ENCODE data around the gene NABP1. TPM values are rescaled to one million over a fixed set of nuclear protein-coding genes. Genes with fewer than 3 reads are reported as not detected.

NABP1 gene
- total RNA-seq, 1 experiment from 2014 or later: 1.9 TPM

DNA sequence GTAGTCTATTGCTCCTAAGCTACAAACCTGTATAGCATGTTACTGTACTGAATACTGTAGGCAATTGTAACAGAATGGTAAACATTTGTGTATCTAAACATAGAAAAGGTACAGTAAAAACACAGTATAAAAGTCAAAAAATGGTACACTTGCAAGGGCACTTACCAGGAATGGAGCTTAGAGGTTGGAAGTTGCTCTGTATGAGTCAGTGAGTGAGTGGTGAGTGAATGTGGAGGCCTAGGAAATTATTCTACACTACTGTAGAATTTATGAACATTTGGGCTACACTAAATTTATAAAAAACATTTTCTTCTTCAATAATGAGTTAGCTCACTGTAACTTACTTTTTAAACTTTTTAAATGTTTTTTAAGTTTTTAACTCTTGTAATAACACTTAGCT is 19.0 kb downstream of the NABP1 start:
- in situ Hi-C loops (cut with HindIII; ENCODE audit: low sequenced_read_pairs): no loop called here
- no peak for DNase-seq (ENCODE audit: low spot score)

DNA sequence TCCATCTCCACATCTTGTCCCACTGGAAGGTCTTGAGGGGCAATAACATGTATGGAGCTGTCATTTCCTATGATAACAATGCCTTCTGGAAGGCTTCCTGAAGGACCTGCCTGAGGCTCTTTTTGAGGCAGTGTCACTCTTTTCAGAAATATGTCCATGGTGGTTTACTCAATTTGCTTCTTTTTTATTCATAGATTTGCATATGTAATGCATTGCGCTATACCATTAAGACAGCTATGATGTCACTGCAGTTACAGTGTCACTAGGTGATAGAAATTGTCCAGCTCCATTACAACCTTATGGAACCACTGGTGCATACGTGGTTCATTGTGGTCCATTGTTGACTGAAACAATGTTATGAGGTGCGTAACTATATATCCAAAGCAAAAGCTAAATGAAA is 19.9 kb downstream of the NABP1 start:
- in situ Hi-C loops (cut with HindIII; ENCODE audit: low sequenced_read_pairs): no loop called here
- no peak for DNase-seq (ENCODE audit: low spot score)

DNA sequence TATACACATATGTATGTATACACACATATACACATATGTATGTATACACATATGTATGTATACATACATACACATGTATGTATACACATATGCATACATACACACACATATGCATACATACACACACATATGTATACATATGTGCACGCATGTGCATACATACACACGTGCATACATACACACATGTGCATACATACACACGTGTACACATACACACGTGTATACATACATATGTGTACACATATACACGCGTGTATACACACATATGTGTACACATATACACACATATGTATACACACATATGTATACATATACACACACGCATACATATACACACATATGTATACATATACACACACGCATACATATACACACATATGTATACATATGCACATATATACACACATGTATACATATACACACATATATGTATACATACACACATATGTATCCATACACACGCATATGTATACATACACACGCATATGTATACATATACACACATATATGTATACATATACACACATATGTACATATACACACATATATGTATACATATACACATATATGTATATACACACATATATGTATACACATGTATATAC is 21.5 kb downstream of the NABP1 start:
- DNase-seq (ENCODE audit: low spot score): no peak
- in situ Hi-C loops (cut with HindIII; ENCODE audit: low sequenced_read_pairs): no loop called here

GRCh38 chr2:191701029-191701428 is 23.1 kb downstream of the NABP1 start:
- in situ Hi-C loops (cut with HindIII; ENCODE audit: low sequenced_read_pairs): no loop called here
- no peak for DNase-seq (ENCODE audit: low spot score)

- DNase-seq (ENCODE audit: low spot score): no peak
- in situ Hi-C loops (cut with HindIII; ENCODE audit: low sequenced_read_pairs): no loop called here
Observed at GRCh38 chr2:191701696-191702095, 23.8 kb downstream of the NABP1 start.

DNA sequence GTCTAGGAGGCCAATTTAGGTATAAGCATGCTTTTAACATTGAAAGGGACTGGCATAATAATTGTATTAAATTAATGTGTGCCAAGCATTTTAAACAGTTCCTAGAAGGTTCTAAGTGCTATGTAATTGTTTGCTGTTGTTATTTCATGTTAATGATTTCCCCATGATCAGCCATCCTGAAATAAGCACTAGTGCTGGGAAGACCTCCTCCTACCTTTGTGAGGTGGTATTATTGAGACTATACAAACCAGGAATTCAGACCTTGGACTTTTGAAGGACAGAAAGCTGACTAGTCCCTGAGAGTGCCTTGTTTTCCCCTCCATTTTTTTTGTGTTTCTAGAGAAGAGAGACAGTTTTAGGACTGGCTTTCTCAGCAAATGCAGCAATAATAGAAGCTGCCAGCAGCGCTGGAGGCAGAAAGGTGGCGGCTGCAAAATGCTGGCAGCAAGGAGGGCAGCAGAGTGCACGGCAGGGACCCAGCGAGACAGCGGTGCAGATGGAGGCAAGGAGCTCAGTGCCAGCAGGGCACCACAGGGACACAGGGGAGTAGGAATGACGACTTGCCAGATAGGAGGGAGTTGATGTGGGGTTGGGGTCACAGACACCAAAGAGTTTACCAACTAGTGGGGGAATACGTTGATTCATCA is 25.3 kb downstream of the NABP1 start:
- DNase-seq (ENCODE audit: low spot score): no peak
- in situ Hi-C loops (cut with HindIII; ENCODE audit: low sequenced_read_pairs): no loop called here

- no peak for DNase-seq (ENCODE audit: low spot score)
- in situ Hi-C loops (cut with HindIII; ENCODE audit: low sequenced_read_pairs): no loop called here
Observed at GRCh38 chr2:191705084-191705483, 27.1 kb downstream of the NABP1 start.

- no peak for DNase-seq (ENCODE audit: low spot score)
- in situ Hi-C loops (cut with HindIII; ENCODE audit: low sequenced_read_pairs): no loop called here
Observed at GRCh38 chr2:191705701-191706100, 27.8 kb downstream of the NABP1 start.

- no peak for DNase-seq (ENCODE audit: low spot score)
- in situ Hi-C loops (cut with HindIII; ENCODE audit: low sequenced_read_pairs): no loop called here
Observed at GRCh38 chr2:191706791-191707190, 28.9 kb downstream of the NABP1 start.

- in situ Hi-C loops (cut with HindIII; ENCODE audit: low sequenced_read_pairs): no loop called here
Observed at GRCh38 chr2:191707542-191707941, 29.6 kb downstream of the NABP1 start.

GRCh38 chr2:191710411-191710900 is 32.5 kb downstream of the NABP1 start:
- in situ Hi-C loops (cut with HindIII; ENCODE audit: low sequenced_read_pairs): no loop called here
- no peak for DNase-seq (ENCODE audit: low spot score)

More at GRCh38 chr2:191707542-191707941, 29.6 kb downstream of the NABP1 start:
- no peak for DNase-seq (ENCODE audit: low spot score)

GRCh38 chr2:191711621-191712020 is 33.7 kb downstream of the NABP1 start:
- in situ Hi-C loops (cut with HindIII; ENCODE audit: low sequenced_read_pairs): no loop called here
- DNase-seq (ENCODE audit: low spot score): no peak

DNA sequence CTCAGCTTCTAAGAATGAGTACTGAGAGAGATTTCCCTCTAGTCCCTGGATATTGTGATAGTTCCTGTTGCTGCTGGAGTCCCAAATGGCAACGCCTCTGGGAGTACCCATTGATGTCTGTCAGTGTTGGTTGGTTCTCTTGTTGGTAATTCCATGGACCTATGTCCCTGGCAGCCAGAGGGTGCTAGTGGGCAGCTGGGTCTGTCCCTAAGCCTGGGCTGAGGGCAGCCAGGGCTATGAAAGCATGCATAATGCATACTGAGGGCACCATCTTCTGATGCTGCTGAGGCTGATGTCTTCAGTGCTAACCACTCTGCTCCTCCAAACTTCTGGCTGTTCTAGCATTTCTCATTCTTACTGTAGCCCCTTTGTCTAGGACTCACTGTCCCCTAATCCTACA is 35.9 kb downstream of the NABP1 start:
- in situ Hi-C loops (cut with HindIII; ENCODE audit: low sequenced_read_pairs): no loop called here
- DNase-seq (ENCODE audit: low spot score): no peak

GRCh38 chr2:191714925-191715324 is 37.0 kb downstream of the NABP1 start:
- no peak for DNase-seq (ENCODE audit: low spot score)
- in situ Hi-C loops (cut with HindIII; ENCODE audit: low sequenced_read_pairs): no loop called here

GRCh38 chr2:191715471-191715870 is 37.5 kb downstream of the NABP1 start:
- no peak for DNase-seq (ENCODE audit: low spot score)

GRCh38 chr2:191719261-191719660 is 41.3 kb downstream of the NABP1 start:
- DNase-seq (ENCODE audit: low spot score): no peak
- in situ Hi-C loops (cut with HindIII; ENCODE audit: low sequenced_read_pairs): no loop called here

More at GRCh38 chr2:191715471-191715870, 37.5 kb downstream of the NABP1 start:
- in situ Hi-C loops (cut with HindIII; ENCODE audit: low sequenced_read_pairs): no loop called here

- in situ Hi-C loops (cut with HindIII; ENCODE audit: low sequenced_read_pairs): no loop called here
Observed at GRCh38 chr2:191719938-191720337, 42.0 kb downstream of the NABP1 start.

DNA sequence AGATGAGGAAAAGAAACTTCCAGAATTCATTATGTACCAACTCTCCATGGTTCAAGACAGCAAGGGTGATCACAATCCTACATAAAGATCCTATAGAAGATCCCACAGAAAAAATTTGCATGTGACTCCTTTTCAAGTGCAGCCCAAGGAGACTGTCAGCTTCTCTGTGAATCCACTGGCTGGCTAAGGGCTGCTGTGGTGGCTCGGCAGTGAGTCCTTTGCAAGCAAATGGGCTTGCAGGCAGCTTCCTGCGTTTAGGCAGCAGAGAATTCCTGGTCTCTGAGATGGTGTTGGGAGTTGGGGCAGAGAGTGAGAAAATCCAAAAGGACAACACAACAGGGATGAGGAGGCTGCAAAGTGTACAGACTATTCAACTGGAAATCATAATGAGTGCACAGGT is 43.4 kb downstream of the NABP1 start:
- in situ Hi-C loops (cut with HindIII; ENCODE audit: low sequenced_read_pairs): no loop called here
- no peak for DNase-seq (ENCODE audit: low spot score)

More at GRCh38 chr2:191719938-191720337, 42.0 kb downstream of the NABP1 start:
- DNase-seq (ENCODE audit: low spot score): no peak

DNA sequence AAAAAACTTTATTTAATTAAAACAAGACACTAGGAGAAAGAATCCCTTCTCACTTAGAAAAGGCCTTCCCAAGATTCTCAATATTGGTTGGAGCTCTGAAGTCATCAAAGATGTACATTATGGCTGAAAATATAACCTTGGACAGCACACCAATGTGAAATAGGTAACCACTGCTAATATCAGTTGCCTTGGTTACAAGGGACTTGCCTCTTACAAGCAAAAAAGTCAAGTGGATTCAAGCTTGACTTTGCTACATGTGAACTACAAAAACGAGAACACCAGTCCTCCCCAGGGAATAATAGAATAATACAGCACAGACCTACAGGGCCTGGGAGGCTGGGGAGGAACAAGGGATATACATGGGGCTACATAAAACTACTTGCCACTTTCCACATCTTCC is 46.1 kb downstream of the NABP1 start:
- in situ Hi-C loops (cut with HindIII; ENCODE audit: low sequenced_read_pairs): no loop called here
- DNase-seq (ENCODE audit: low spot score): no peak

GRCh38 chr2:191728750-191729624 is 51.1 kb downstream of the NABP1 start:
- no peak for DNase-seq (ENCODE audit: low spot score)
- in situ Hi-C loops (cut with HindIII; ENCODE audit: low sequenced_read_pairs): no loop called here

All from G401 (cell line).